Mesothelial cell of epicardium (in vitro differentiated cells): ENCODE results near the gene SMIM1. TPM values are rescaled to one million over a fixed set of nuclear protein-coding genes. Genes with fewer than 3 reads are reported as not detected.
A peak's percentile ranks its signal among the peaks of the same experiment; 100 is the strongest.

Experiments used
- DNase-seq, 2 experiments: peaks; one replicate each; pipeline ENCODE4 v3.0.0; 2021; ENCODE audit warnings: low spot score in 2 of 2; ENCODE audit not compliant: unreplicated experiment in 2 of 2
- H3K27ac Mint-ChIP-seq: 2 replicates; pipeline ENCODE4 v1.8.0; 2021; ENCODE audit warnings: mixed read lengths
- H3K27me3 Mint-ChIP-seq: 2 replicates; pipeline ENCODE4 v1.8.0; 2021; ENCODE audit warnings: low read depth, mixed read lengths
- H3K36me3 Mint-ChIP-seq: 2 replicates; pipeline ENCODE4 v1.8.0; 2021; ENCODE audit warnings: mixed read lengths
- H3K4me1 Mint-ChIP-seq: 2 replicates; pipeline ENCODE4 v1.8.0; 2021; ENCODE audit warnings: mixed read lengths
- H3K4me3 Mint-ChIP-seq: 2 replicates; pipeline ENCODE4 v1.8.0; 2021; ENCODE audit warnings: mild to moderate bottlenecking, moderate library complexity, mixed read lengths
- H3K9me3 Mint-ChIP-seq: 2 replicates; pipeline ENCODE4 v1.8.0; 2021; ENCODE audit warnings: mixed read lengths
- CTCF ChIP-seq: fragments of 200-600 bp; sonication (generic); IDR thresholded peaks from one replicate; pipeline ENCODE4 v1.5.0; 2021; ENCODE audit warnings: antibody characterized with exemption; ENCODE audit not compliant: unreplicated experiment
- total RNA-seq: library from RNA; stranded (reverse); gene quantifications from 3 replicates; pipeline ENCODE4 v1.2.1, GENCODE V29; 2021

The SMIM1 gene
- total RNA-seq, 1 donor from 2014 or later: 11.6 TPM

GRCh38 chr1:3775490-3776230, 3.1 kb downstream of the SMIM1 start:
- Mint-ChIP-seq H3K27me3 (no peaks in the 10 kb centered on the region), H3K9me3 (no peaks in the 10 kb centered on the region), H3K4me3 (no peak overlapping the region), H3K4me1 (peaks cover 22% of the 10 kb centered on the region), H3K27ac (no peak overlapping the region), H3K36me3 (peaks cover 14% of the 10 kb centered on the region)
- DNase-seq: no peak
- no peak for TF ChIP-seq CTCF

- H3K27me3 Mint-ChIP-seq: no peaks in the 10 kb centered on the region
- no peak for DNase-seq
- H3K36me3 Mint-ChIP-seq: peaks cover 18% of the 10 kb centered on the region
- no peaks in the 10 kb centered on the region for H3K9me3 Mint-ChIP-seq
- TF ChIP-seq CTCF: no peak
- no peak overlapping the region for H3K4me3 Mint-ChIP-seq
- peaks cover 21% of the 10 kb centered on the region for H3K4me1 Mint-ChIP-seq
- H3K27ac Mint-ChIP-seq: no peak overlapping the region
These were observed 3.8 kb downstream of the SMIM1 start for GRCh38 chr1:3776231-3776961.

- H3K4me3 Mint-ChIP-seq: no peak overlapping the region
- TF ChIP-seq CTCF: no peak
- peaks cover 17% of the 10 kb centered on the region for H3K4me1 Mint-ChIP-seq
- H3K36me3 Mint-ChIP-seq: peaks cover 22% of the 10 kb centered on the region
- no peak for DNase-seq
- H3K27me3 Mint-ChIP-seq: no peaks in the 10 kb centered on the region
- H3K27ac Mint-ChIP-seq: peak overlapping the region; percentile 16
- H3K9me3 Mint-ChIP-seq: no peaks in the 10 kb centered on the region
These were observed 4.6 kb downstream of the SMIM1 start for GRCh38 chr1:3777078-3777547.

GRCh38 chr1:3777647-3778589, 5.4 kb downstream of the SMIM1 start:
- DNase-seq: no peak
- H3K4me1 Mint-ChIP-seq: peaks cover 16% of the 10 kb centered on the region
- no peak overlapping the region for H3K27ac Mint-ChIP-seq
- H3K9me3 Mint-ChIP-seq: no peaks in the 10 kb centered on the region
- H3K4me3 Mint-ChIP-seq: no peak overlapping the region
- no peaks in the 10 kb centered on the region for H3K27me3 Mint-ChIP-seq
- TF ChIP-seq CTCF: no peak
- peaks cover 27% of the 10 kb centered on the region for H3K36me3 Mint-ChIP-seq

GRCh38 chr1:3778590-3779264, 6.2 kb downstream of the SMIM1 start:
- Mint-ChIP-seq H3K36me3 (peaks cover 27% of the 10 kb centered on the region), H3K4me3 (no peak overlapping the region), H3K4me1 (peaks cover 11% of the 10 kb centered on the region), H3K27ac (no peak overlapping the region), H3K9me3 (no peaks in the 10 kb centered on the region), H3K27me3 (no peaks in the 10 kb centered on the region)
- TF ChIP-seq CTCF: no peak
- no peak for DNase-seq
